Dermis microvascular lymphatic vessel endothelial cell (primary cell): ENCODE measurements around the gene LAP3. TPM values are rescaled to one million over a fixed set of nuclear protein-coding genes. Genes with fewer than 3 reads are reported as not detected.

Experiments
- DNase-seq, 2 donors: peaks; one replicate each; pipeline versions ENCODE4 v3.0.0 to v3.0.0-alpha.2; 2010; ENCODE audit warnings: low read depth in 2 of 2
- total RNA-seq: library from RNA; depleted of rRNA; stranded (reverse); fragments of >200 nt; gene quantifications from 2 replicates; pipeline ENCODE4 v1.2.1, GENCODE V29; 2014

The LAP3 gene
- total RNA-seq, 1 donor from 2014 or later, result 92.7 TPM

DNA sequence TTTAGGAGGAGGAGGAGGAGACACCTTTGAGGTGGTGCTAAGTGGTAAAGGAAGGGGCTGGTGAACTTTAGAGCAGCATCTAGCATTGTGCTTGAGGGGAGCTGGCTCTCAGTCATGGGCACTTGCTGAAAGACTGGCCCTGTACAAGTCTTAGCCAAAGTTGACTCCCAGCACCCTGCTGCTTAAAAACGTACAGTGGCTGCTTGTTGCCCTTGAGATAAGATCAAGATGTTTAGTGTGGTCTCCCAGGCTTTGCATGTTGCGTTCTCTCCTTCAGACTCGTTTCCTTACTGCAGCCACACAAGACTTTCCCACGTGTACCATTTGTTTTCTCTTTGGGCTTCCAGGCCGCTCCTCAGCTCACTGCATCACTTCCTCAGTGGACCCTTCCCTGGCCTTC is 39.3 kb downstream of the LAP3 start:
- no peak for DNase-seq

DNA sequence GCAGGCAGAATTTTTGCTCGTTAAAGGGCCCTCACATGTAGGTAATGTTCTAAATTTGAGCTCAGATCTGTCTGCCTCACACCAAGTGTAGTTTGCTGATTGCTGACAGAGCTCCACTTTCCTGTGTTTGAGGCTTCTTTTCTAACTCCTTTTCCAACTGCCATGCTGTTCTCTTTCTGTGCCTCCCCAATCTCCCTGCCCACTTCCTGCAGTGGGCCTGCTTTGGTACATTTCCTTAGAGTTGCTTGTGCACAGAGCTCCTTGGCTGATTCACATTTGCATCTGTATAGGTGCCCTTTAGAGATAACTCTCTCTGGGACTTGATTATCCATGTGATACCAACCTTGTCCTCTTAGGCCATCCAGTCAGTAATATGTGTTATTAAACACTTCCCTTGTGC is 41.9 kb downstream of the LAP3 start:
- no peak for DNase-seq

DNA sequence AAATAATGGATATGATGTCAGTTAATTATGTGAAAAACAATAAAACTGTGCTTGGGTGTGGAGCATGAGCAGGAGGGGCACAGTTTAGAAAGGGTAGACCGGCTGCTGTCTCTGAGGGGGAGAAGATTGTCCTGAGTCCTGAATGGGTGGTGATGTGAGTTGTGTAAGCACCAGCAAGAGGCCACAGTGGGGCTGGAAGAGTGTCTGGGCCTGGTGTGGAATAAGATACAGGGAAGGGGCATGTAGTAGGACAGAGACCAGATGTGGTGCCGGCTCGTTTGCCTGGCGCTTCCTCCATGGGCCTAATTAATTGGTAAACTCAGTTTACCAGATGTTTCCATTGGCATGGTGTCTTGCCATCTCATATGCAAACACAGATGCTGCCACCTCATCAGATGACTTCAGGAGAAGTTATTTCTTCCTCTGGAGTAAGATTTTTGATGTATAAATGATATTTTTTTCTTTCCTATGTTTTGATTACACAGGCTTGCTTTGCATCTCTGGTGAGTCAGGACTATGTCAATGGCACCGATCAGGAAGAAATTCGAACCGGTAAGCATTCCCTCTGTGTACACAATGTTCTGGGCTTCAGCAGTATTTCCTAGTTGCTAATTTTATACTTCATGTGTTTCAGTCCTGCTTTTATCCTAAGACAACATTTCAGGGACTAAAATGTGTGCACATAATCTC is 42.6 kb downstream of the LAP3 start:
- peak in 1 of 2 donors; percentile 31 for DNase-seq

DNA sequence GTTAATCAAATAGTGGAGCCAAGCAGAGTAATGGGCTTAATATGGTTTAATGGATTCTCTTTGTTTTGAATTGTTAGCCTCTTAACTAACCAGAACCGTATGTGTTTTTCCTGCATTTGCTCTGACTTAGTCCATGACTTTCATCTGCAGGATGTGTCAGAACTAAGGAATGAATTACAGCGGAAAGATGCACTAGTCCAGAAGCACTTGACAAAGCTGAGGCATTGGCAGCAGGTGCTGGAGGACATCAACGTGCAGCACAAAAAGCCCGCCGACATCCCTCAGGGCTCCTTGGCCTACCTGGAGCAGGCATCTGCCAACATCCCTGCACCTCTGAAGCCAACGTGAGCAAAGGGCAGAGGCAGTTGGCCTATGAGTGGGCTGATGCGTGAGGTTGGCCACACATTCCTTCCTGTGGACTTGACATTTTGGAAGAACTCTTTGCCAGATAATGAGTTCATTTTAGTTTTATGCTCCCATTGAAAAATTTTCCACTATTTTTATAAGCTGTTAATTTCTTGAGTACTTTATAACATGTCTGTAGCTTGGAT is 46.5 kb downstream of the LAP3 start:
- no peak for DNase-seq

DNA sequence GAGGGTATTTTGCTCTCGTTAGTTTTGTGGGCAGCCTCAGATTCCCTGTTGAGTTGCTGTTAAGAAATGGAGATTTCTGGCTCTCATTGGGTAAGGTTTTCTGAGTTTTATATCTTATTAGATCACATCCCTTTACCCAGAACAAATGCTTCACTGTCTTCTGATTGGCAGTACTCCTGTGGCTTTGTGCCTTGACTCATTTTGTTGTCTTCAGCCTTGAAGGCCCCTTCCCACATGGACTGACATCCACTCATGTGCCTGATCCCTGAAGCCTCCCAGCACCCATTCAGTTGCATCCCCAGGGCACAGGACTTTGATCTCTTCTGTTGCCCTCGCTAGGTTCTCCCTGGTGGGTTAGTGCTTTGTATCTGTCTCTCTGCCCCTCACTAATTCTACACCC is 47.8 kb downstream of the LAP3 start:
- DNase-seq, result no peak

DNA sequence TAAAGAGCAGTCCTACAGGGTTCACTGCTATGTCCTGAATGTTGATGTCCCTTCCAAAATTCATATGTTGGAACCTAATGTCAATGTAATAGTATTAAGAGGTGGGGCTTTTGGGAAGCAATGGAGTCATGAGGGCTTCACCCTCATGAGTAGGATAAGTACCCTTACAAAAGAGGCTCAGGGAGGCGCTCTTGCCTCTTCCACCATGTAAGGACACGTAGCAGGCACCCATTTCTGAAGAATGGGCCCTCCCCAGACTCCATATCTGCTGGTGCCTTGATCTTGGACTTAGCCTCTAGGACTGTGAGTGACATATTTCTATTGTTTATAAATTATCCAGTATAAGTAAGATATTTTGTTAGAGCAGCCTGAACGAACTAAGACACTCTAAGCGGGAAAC is 53.2 kb downstream of the LAP3 start:
- DNase-seq, result no peak

DNA sequence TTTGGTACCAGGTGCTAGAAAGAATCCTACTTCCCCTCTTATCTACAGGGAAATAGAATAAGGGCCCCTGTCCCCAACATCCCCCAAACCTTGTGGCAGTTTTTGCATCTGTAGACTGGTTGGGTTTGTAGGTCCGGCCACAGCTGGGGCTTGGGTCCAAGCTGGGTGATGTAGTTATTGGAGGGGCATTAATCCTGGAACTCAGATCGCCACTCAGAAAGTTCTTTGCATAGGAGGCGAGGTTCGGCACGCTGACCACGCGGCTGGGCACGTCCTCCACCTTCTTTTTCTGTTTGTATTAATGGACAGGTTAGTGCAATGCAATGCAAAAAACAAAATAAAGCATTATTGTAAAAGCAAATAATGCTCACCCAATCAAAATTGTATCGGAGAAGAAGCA is 56.6 kb downstream of the LAP3 start:
- DNase-seq, result no peak

- no peak for DNase-seq
Observed at GRCh38 chr4:17635056-17635455, 58.1 kb downstream of the LAP3 start.

GRCh38 chr4:17636341-17636695 is 59.3 kb downstream of the LAP3 start:
- DNase-seq, result no peak

DNA sequence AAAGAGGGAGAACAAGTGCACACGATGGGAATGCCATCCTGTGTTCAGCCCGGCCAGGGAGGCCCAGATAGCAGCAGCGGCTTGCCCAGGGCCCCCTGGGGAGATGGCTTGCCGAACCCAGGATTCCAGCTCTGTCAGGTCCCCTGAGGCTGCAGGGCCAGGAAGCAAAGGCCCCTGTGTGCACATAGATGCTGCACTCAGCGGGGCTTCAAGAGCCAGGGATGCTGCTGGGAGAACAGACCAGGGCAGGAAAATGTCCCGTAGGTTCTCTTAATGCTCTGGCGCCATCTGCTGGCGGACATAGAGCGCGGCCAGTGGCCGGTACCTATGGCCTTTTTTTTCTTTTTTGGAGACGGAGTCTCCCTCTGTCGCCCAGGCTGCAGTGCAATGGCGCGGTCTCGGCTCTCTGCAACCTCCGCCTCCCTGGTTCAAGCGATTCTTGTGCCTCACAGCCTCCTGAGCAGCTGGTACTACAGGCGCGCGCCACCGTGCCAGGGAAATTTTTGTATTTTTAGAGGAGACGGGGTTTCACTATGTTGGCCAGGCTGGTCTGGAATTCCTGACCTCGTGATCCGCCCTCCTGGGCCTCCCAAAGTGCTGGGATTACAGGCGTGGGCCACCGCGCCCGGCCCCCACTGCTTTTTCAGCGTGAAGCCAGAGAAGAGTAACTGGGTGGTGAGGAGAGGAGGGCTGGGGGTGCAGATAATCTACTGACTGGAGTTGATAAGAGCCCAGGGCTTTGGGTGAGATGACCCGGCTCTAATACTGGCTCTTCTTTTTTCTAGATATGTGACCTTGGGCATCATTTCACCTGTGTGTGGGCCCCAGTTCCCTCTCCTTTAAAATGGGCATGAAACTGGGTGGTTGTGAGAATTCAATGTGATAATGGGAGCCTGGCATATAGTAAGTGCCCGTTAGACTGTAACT is 60.0 kb downstream of the LAP3 start:
- DNase-seq, result peak; percentile 41 to 70

DNA sequence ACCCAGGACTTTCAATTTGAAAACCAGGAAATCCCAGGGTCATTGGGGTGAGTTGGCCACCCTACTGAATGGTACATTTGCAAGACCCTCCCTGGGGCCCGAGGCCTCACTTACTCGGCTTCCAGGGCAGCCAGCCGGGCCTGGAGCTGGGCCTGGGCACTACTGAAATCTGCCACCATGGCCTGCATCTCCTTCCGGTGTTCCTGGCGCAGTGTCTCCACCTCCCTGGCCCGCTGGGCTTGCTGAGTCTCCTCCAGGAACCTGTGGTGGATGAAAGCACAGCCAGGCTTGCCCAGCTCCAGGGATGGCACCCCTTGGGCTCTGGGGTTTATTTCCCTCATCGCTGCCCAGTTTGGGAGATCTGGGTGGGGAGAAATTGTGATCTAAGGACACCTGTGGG is 62.1 kb downstream of the LAP3 start:
- DNase-seq, result no peak

DNA sequence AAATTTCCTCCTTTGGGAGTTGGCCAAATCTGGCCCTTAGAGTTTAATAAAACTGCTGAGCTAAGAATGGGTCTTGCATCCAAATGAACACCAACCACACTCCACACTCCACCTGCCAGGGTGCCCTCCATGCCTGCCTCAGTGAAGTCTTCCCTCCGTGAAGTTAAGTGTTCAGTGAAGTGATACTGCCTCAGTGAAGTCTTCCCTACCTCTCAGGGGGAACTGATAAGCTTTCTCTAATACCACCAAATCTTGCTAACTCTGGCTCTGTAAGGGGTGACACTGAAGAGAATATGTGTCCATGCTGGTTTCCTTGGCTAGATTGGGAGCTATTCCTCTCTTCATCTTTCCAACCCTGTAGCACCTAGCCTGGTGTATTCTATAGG is 65.4 kb downstream of the LAP3 start:
- DNase-seq, result no peak

DNA sequence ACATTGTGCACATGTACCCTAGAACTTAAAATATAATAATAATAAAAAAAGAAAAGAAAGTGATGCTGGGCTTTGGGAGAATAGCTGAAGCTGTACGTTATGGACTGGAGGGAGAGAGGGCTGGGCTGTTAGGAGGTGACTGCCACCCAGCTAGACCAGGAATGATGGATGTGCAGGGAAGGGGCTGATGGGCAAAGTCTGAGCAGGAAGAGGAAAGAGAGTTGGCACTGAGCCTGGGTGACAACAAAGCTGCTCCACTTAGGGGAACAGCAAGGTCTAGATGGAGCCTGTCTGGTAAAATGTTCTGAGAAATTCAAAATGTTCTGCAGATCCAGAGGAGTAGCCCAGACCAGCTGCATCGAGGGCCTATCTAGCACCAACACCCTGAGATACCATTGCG is 69.7 kb downstream of the LAP3 start:
- DNase-seq, result peak in 1 of 2 donors; percentile 7

- no peak for DNase-seq
Observed at GRCh38 chr4:17647176-17647806, 70.3 kb downstream of the LAP3 start.

GRCh38 chr4:17647927-17648326 is 70.9 kb downstream of the LAP3 start:
- DNase-seq, result no peak

GRCh38 chr4:17650406-17650805 is 73.4 kb downstream of the LAP3 start:
- no peak for DNase-seq

DNA sequence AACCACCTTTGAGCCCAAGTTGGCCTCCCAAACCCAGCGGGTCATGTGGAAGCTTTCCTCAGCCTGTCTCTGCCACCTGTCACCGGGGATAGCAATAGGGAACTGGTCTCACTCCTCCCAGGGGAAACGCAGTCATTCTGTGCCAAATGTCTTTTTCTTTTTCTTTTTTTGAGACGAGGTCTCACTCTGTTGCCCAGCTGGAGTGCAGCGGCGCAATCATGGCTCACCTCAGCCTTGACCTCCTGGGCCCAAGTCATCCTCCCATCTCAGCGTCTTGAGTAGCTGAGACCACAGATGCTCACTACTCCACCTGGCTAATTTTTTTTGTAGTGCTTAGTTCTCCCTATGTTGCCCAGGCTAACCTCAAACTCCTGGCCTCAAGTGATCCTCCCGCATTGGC is 77.7 kb downstream of the LAP3 start:
- DNase-seq, result no peak

- DNase-seq, result no peak
Observed at GRCh38 chr4:17657090-17657489, 80.1 kb downstream of the LAP3 start.
